IMR-90 (cell line): ENCODE data around the gene CDH23. TPM values are rescaled to one million over a fixed set of nuclear protein-coding genes. Genes with fewer than 3 reads are reported as not detected.

ENCODE experiments used
- ATAC-seq: fragments of 200-7000 bp; cut with Tn5 transposase; 2 replicates; pipeline ENCODE4 v1.9.1; 2020; ENCODE audit warnings: low read depth, mild to moderate bottlenecking, moderate library complexity
- BruUV-seq: library from RNA; stranded (reverse); fragments of 400-500 nt; replicated peaks from 2 replicates; lab custom pipeline; 2021; lab: Mats Ljungman, UMichigan
- CTCF ChIA-PET: fragments of 300-600 bp; formaldehyde crosslinking; extraction: SDS; loops from one replicate; lab custom pipeline; 2021; ENCODE audit warnings: antibody characterized with exemption; lab: Yijun Ruan, JAX
- POLR2A ChIA-PET: fragments of 300-600 bp; sonication (Branson Sonifier 250); formaldehyde crosslinking; loops from one replicate; lab custom pipeline; 2022; ENCODE audit warnings: antibody characterized with exemption; ENCODE audit not compliant: unreplicated experiment; lab: Charles Lee
- DNase-seq: peaks from one replicate; pipeline ENCODE4 v3.0.0; 2013
- H2AFZ ChIP-seq: replicated peaks from 2 replicates; pipeline ENCODE3; 2013; ENCODE audit warnings: low read length, mild to moderate bottlenecking; ENCODE audit not compliant: poor library complexity
- H2AK5ac ChIP-seq: 2 replicates; pipeline ENCODE4 v1.6.1; 2013; ENCODE audit warnings: low read depth, low read length, inconsistent platforms
- H2AK9ac ChIP-seq: replicated peaks from 2 replicates; pipeline ENCODE3; 2013; ENCODE audit warnings: mild to moderate bottlenecking, low read depth, low read length, moderate library complexity; ENCODE audit not compliant: poor library complexity
- H2BK120ac ChIP-seq: 2 replicates; pipeline ENCODE4 v1.6.1; 2013; ENCODE audit warnings: low read depth, low read length, inconsistent platforms
- H2BK15ac ChIP-seq: 3 replicates; pipeline ENCODE4 v1.6.1; 2013; ENCODE audit warnings: low read depth, low read length, inconsistent platforms
- H2BK20ac ChIP-seq: 2 replicates; pipeline ENCODE4 v1.6.1; 2013; ENCODE audit warnings: low read depth, mild to moderate bottlenecking, inconsistent platforms, low read length, moderate library complexity
- H2BK5ac ChIP-seq: 2 replicates; pipeline ENCODE4 v1.6.1; 2013; ENCODE audit warnings: mild to moderate bottlenecking, low read depth, low read length, inconsistent platforms; ENCODE audit not compliant: poor library complexity, severe bottlenecking
- H3K14ac ChIP-seq: replicated peaks from 2 replicates; pipeline ENCODE4 v1.6.1; 2013; ENCODE audit warnings: low read depth, low read length, inconsistent platforms
- H3K18ac ChIP-seq: 2 replicates; pipeline ENCODE4 v1.6.1; 2013; ENCODE audit warnings: low read depth, low read length, control low read depth
- H3K23ac ChIP-seq: 2 replicates; pipeline ENCODE4 v1.6.1; 2013; ENCODE audit warnings: low read depth, low read length, inconsistent platforms
- H3K27ac ChIP-seq: 2 replicates; pipeline ENCODE4 v1.5.1; 2013; ENCODE audit warnings: mild to moderate bottlenecking, control low read depth, low read length; ENCODE audit not compliant: insufficient read depth
- H3K27me3 ChIP-seq: 2 replicates; pipeline ENCODE4 v1.6.1; 2013; ENCODE audit warnings: low read length; ENCODE audit not compliant: control insufficient read depth, insufficient read depth
- H3K36me3 ChIP-seq: 2 replicates; pipeline ENCODE4 v1.6.1; 2013; ENCODE audit warnings: low read length, mixed read lengths; ENCODE audit not compliant: control insufficient read depth, insufficient read depth
- H3K4ac ChIP-seq: 2 replicates; pipeline ENCODE4 v1.6.1; 2013; ENCODE audit warnings: low read depth, low read length, inconsistent platforms
- H3K4me1 ChIP-seq: 2 replicates; pipeline ENCODE4 v1.6.1; 2013; ENCODE audit warnings: low read length, mixed read lengths; ENCODE audit not compliant: control insufficient read depth, insufficient read depth
- H3K4me2 ChIP-seq: 2 replicates; pipeline ENCODE4 v1.6.1; 2013; ENCODE audit warnings: low read depth, mild to moderate bottlenecking, control low read depth, low read length, moderate library complexity
- H3K4me3 ChIP-seq: 2 replicates; pipeline ENCODE4 v1.5.1; 2013; ENCODE audit warnings: low read depth, mild to moderate bottlenecking, control low read depth, low read length, moderate library complexity; ENCODE audit not compliant: insufficient read depth
- H3K56ac ChIP-seq: 2 replicates; pipeline ENCODE4 v1.6.1; 2013; ENCODE audit warnings: low read length, inconsistent platforms; ENCODE audit not compliant: insufficient read depth; ENCODE audit errors: extremely low read depth
- H3K79me1 ChIP-seq, 2 experiments: 2 replicates each; pipeline ENCODE4 v1.6.1; 2013; ENCODE audit warnings: low read length in 2 of 2, inconsistent platforms in 1 of 2, low read depth in 1 of 2
- H3K9ac ChIP-seq: 2 replicates; pipeline ENCODE4 v1.6.1; 2013; ENCODE audit warnings: low read depth, low read length, control low read depth
- H3K9me1 ChIP-seq: 2 replicates; pipeline ENCODE4 v1.6.1; 2013; ENCODE audit warnings: low read length, inconsistent platforms; ENCODE audit not compliant: insufficient read depth
- H3K9me3 ChIP-seq: 2 replicates; pipeline ENCODE4 v1.6.1; 2013; ENCODE audit warnings: low read length; ENCODE audit not compliant: control insufficient read depth, insufficient read depth
- H4K20me1 ChIP-seq: 2 replicates; pipeline ENCODE4 v1.6.1; 2013; ENCODE audit warnings: low read length, inconsistent platforms; ENCODE audit not compliant: insufficient read depth
- H4K5ac ChIP-seq: 2 replicates; pipeline ENCODE4 v1.6.1; 2013; ENCODE audit warnings: mild to moderate bottlenecking, low read depth, low read length, control low read depth
- H4K8ac ChIP-seq, 2 experiments: 2 replicates each; pipeline ENCODE4 v1.6.1; 2013; ENCODE audit warnings: low read depth in 2 of 2, low read length in 2 of 2, control low read depth in 1 of 2, inconsistent platforms in 1 of 2
- H4K91ac ChIP-seq: 2 replicates; pipeline ENCODE4 v1.6.1; 2013; ENCODE audit warnings: low read depth, low read length, inconsistent platforms; ENCODE audit not compliant: insufficient read depth
- BHLHE40 ChIP-seq: fragments of 150-350 bp; IDR thresholded peaks from 2 replicates; pipeline ENCODE4 v1.6.1; 2016; ENCODE audit warnings: mild to moderate bottlenecking, low read depth, low read length
- CEBPB ChIP-seq: IDR thresholded peaks from 2 replicates; pipeline ENCODE4 v1.6.1; 2012; ENCODE audit warnings: low read depth, low read length, improper control_type of control experiment
- MAZ ChIP-seq: IDR thresholded peaks from 2 replicates; pipeline ENCODE4 v1.6.1; 2012; ENCODE audit warnings: low read depth, mild to moderate bottlenecking, low read length, improper control_type of control experiment, moderate library complexity, borderline replicate concordance
- RCOR1 ChIP-seq: IDR thresholded peaks from 2 replicates; pipeline ENCODE4 v1.6.1; 2012; ENCODE audit warnings: mild to moderate bottlenecking, low read length, improper control_type of control experiment; ENCODE audit not compliant: insufficient replicate concordance
- WGBS, 2 experiments: methylation state at CpG; one replicate each; pipeline versions ENCODE4 v1.1.5 to v1.1.7; 2013; ENCODE audit warnings: missing lambda C conversion rate in 2 of 2; ENCODE audit not compliant: insufficient read length in 1 of 2; ENCODE audit errors: extremely low coverage in 2 of 2; 5-methylcytosine and 5-hydroxymethylcytosine counted together
- dilution Hi-C: fragments of 300-500 bp; cut with HindIII; formaldehyde crosslinking; loops from one replicate; pipeline ENCODE4 v1.14.3; 2018; ENCODE audit warnings: low sequenced_read_pairs; ENCODE audit not compliant: unreplicated experiment
- in situ Hi-C: fragments of 300-500 bp; cut with MboI; formaldehyde crosslinking; loops from 3 replicates; pipeline ENCODE4 v1.14.3; 2019; ENCODE audit warnings: low sequenced_read_pairs, inconsistent platforms, mixed read lengths
- intact Hi-C: fragments of 100-400 bp; cut with micrococcal nuclease; formaldehyde crosslinking; loops from 2 replicates; pipeline ENCODE4 v1.10.0; 2022
- polyA plus RNA-seq, 3 experiments: library from polyadenylated mRNA; depleted of rRNA; stranded (reverse); fragments of >200 nt; gene quantifications; 2 replicates each; pipeline ENCODE4 v1.2.3, GENCODE V29; 2012; ENCODE audit warnings: low replicate concordance in 1 of 3
- total RNA-seq: library from RNA; depleted of rRNA; stranded (reverse); fragments of >200 nt; gene quantifications from 2 replicates; pipeline ENCODE4 v1.2.3, GENCODE V29; 2012
- TF ChIP-seq, protein P1 (sequence below): fragments of 150-350 bp; IDR thresholded peaks from 2 replicates; pipeline ENCODE4 v1.6.1; 2016; ENCODE audit warnings: low read depth, mild to moderate bottlenecking, low read length, moderate library complexity, borderline replicate concordance

Gene CDH23
- total and polyA plus RNA-seq, 2 of the 4 experiments (the other 2 are of a cell fraction), result under 0.01 to 0.03 TPM

DNA sequence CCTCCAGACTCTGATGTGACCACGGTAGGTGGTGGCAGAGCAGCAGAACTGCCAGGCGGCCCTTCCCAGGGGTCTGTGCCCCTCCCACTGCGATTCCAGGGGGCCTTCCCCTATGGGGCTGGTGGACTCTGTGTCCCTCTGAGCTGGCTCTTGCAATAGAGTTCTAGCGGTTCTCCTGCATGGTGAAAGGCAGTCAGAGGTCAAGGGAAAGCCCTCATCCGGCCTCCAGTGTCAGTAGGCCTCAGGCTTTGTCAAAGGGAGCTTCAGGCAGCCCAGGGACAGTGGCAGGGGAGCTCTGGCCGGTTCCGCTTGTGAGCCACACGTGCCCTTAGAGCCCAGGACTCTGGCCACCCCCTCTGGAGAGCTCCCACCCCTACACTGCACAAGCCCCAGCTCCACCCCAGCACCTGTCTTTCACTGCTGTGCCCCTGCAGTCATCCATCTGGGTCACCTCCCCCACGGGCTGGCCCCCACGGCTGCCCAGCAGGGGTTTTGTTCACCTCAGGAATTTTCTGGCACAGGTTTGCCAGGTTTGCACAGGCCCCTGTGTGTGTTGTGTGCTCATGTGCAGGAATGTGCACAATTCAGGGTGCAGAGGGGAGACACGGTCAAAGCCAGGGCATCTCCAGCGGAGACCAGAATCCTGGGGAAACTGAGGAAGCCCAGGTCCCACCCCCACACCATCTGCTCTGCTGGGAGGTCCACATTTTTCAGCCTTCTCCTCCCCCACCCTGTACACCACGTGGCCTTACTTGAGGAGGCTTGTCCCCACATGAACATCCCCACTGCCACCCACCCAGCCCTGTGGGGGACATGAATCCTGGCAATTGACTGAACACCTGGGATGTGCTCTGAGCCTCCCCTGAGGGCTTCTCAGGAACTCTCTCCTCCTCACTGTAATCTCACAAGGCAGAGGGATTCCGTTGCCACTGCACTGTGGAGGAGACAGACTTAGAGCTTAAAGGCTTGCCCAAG is 299.1 kb downstream of the CDH23 start:
- ATAC-seq, result no peak
- Histone ChIP-seq H3K36me3 (no peaks in the 10 kb centered on the region), H4K91ac (no peak overlapping the region), H3K14ac (no peak overlapping the region), H3K27ac (no peak overlapping the region), H2AFZ (no peak overlapping the region), H3K9me1 (no peaks in the 10 kb centered on the region), H3K4me2 (no peak overlapping the region), H3K79me1 (no peaks in the 10 kb centered on the region), H2BK5ac (no peak overlapping the region), H4K5ac (no peak overlapping the region), H2BK20ac (no peak overlapping the region), H3K18ac (no peak overlapping the region), H2AK5ac (no peak overlapping the region), H4K8ac (no peak overlapping the region), H2BK120ac (no peak overlapping the region), H3K56ac (no peak overlapping the region), H3K9ac (no peak overlapping the region), H3K27me3 (peaks cover 29% of the 10 kb centered on the region), H3K4me3 (no peak overlapping the region), H3K23ac (no peak overlapping the region), H3K4ac (no peak overlapping the region), H2AK9ac (no peak overlapping the region), H4K20me1 (no peaks in the 10 kb centered on the region), H3K9me3 (no peaks in the 10 kb centered on the region), H3K4me1 (no peaks in the 10 kb centered on the region), H2BK15ac (no peak overlapping the region)
- ChIA-PET POLR2A (no interaction called here), CTCF (interaction anchor here (0.6 to 1.5 kb wide), 9 partner anchors 10 to 370 kb away, joined by 3 to 6 read pairs (median 4); no protein-coding TSS in a partner anchor)
- no peak for DNase-seq
- intact Hi-C loops (loop anchor here (2.0 to 5.0 kb wide), 3 partner anchors 77 to 381 kb away; partner anchors contain the start of gene VSIR), dilution Hi-C loops (no loop called here), in situ Hi-C loops (no loop called here)
- no peak for TF ChIP-seq CEBPB
- TF ChIP-seq RCOR1, result no peak
- no peak for TF ChIP-seq MAZ
- TF ChIP-seq, protein P1, sequence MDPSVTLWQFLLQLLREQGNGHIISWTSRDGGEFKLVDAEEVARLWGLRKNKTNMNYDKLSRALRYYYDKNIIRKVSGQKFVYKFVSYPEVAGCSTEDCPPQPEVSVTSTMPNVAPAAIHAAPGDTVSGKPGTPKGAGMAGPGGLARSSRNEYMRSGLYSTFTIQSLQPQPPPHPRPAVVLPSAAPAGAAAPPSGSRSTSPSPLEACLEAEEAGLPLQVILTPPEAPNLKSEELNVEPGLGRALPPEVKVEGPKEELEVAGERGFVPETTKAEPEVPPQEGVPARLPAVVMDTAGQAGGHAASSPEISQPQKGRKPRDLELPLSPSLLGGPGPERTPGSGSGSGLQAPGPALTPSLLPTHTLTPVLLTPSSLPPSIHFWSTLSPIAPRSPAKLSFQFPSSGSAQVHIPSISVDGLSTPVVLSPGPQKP, result no peak
- no peak for TF ChIP-seq BHLHE40
- 54% methylated on average over 3 of the region's 14 CpGs; no CpG with 5 or more reads in 1 of the 2 experiments for WGBS, 2 experiments
- BruUV-seq, result no TSS peak
